Large intestine (tissue), 3 donors: Measurements from ENCODE around the gene USP4. TPM values are rescaled to one million over a fixed set of nuclear protein-coding genes. Genes with fewer than 3 reads are reported as not detected.
A peak's percentile ranks its signal among the peaks of the same experiment; 100 is the strongest.
"Not testable (repeated sequence)": the region's sequence is repeated elsewhere in the genome, so short reads cannot be mapped to it uniquely, and the experiment has no call there.

Experiments used
- DNase-seq, 2 donors: peaks; one replicate each; pipeline versions ENCODE4 v3.0.0 to v3.0.0-alpha.2; 2013
- H3K27ac ChIP-seq: one replicate; pipeline ENCODE4 v1.5.1; 2013; ENCODE audit warnings: low read length
- H3K27me3 ChIP-seq: 2 replicates; pipeline ENCODE4 v1.6.1; 2013; ENCODE audit warnings: low read length; ENCODE audit not compliant: control insufficient read depth, insufficient read depth
- H3K36me3 ChIP-seq: 2 replicates; pipeline ENCODE4 v1.6.1; 2013; ENCODE audit warnings: low read length; ENCODE audit not compliant: control insufficient read depth, insufficient read depth
- H3K4me1 ChIP-seq: one replicate; pipeline ENCODE4 v1.6.1; 2013; ENCODE audit warnings: low read length; ENCODE audit not compliant: control insufficient read depth, insufficient read depth
- H3K4me3 ChIP-seq: one replicate; pipeline ENCODE4 v1.5.1; 2013; ENCODE audit warnings: low read length
- H3K9me3 ChIP-seq: one replicate; pipeline ENCODE4 v1.6.1; 2013; ENCODE audit warnings: mild to moderate bottlenecking, low read depth, low read length, moderate library complexity; ENCODE audit not compliant: control insufficient read depth
- WGBS: methylation state at CpG from one replicate; pipeline ENCODE4 v1.1.5; 2013; ENCODE audit warnings: low lambda C conversion rate; ENCODE audit not compliant: insufficient coverage; 5-methylcytosine and 5-hydroxymethylcytosine counted together
- polyA plus RNA-seq: library from polyadenylated mRNA; unstranded; fragments of 120-200 nt; gene quantifications from one replicate; pipeline ENCODE4 v1.2.1, GENCODE V29; 2013

The USP4 gene
- polyA plus RNA-seq, 1 donor = 48.6 TPM

DNA sequence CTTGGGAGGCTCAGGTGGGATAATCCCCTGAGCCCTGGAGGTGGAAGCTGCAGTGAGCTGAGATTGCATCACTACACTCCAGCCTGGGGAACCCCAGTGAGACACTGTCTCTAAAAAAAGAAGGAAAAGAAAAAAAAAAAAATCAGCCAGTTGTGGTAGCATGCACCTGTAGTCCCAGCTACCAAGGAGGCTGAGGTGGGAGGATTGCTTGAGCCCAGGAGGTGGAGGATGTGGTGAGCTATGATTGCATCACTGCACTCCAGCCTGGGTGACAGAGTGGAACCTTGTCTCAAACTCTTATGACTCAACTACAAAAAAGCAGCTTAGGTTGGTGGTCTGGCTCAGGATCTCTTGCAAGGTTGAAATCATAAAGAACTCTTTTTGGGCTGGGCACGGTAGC, 37.6 kb upstream of the USP4 start:
- no peak for DNase-seq
- Histone ChIP-seq H3K4me3 (no peak overlapping the region), H3K9me3 (no peaks in the 10 kb centered on the region), H3K4me1 (no peaks in the 10 kb centered on the region), H3K27ac (no peak overlapping the region), H3K27me3 (no peaks in the 10 kb centered on the region), H3K36me3 (peaks cover 24% of the 10 kb centered on the region)
- no CpG with 5 or more reads among the region's 1 CpG for WGBS

- Histone ChIP-seq H3K9me3 (no peaks in the 10 kb centered on the region), H3K27ac (no peak overlapping the region), H3K27me3 (no peaks in the 10 kb centered on the region), H3K4me3 (no peak overlapping the region), H3K4me1 (no peaks in the 10 kb centered on the region), H3K36me3 (peaks cover 55% of the 10 kb centered on the region)
- DNase-seq = no peak
Measured at GRCh38 chr3:49371946-49372345, 32.1 kb upstream of the USP4 start.

GRCh38 chr3:49370585-49371290, 30.9 kb upstream of the USP4 start:
- H3K9me3 ChIP-seq = no peaks in the 10 kb centered on the region
- no peaks in the 10 kb centered on the region for H3K27me3 ChIP-seq
- no CpG with 5 or more reads among the region's 6 CpGs for WGBS
- H3K4me3 ChIP-seq = no peak overlapping the region
- peaks cover 66% of the 10 kb centered on the region for H3K36me3 ChIP-seq
- H3K4me1 ChIP-seq = no peaks in the 10 kb centered on the region
- no peak overlapping the region for H3K27ac ChIP-seq
- DNase-seq = no peak

DNA sequence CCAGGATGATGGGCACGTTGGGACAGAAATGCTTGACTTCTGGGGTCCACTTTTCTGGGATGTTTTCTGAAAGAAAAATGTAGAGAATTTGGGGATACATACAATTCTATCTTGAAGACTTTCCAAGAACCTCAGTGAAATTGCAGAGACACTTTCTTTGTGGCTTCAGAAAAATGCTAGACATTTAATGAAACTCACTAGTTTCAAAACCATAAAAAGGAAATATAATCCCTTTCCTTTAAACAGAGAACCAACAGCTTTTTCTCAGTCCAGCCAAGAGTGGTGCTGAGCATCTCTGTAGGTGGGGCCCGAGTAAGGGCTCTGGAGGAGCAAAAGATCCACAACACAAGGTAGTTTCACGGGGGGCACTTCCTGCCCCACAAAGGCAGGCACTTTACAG, 22.7 kb upstream of the USP4 start:
- H3K36me3 ChIP-seq = peaks cover 56% of the 10 kb centered on the region
- no CpG with 5 or more reads among the region's 3 CpGs for WGBS
- peaks cover 10% of the 10 kb centered on the region for H3K4me1 ChIP-seq

GRCh38 chr3:49359623-49360022, 19.8 kb upstream of the USP4 start:
- no peak overlapping the region for H3K27ac ChIP-seq
- WGBS = no CpG with 5 or more reads among the region's 2 CpGs

More for the DNA sequence above, 22.7 kb upstream of the USP4 start:
- Histone ChIP-seq H3K27ac (no peak overlapping the region), H3K4me3 (no peak overlapping the region), H3K9me3 (no peaks in the 10 kb centered on the region), H3K27me3 (no peaks in the 10 kb centered on the region)
- no peak for DNase-seq

DNA sequence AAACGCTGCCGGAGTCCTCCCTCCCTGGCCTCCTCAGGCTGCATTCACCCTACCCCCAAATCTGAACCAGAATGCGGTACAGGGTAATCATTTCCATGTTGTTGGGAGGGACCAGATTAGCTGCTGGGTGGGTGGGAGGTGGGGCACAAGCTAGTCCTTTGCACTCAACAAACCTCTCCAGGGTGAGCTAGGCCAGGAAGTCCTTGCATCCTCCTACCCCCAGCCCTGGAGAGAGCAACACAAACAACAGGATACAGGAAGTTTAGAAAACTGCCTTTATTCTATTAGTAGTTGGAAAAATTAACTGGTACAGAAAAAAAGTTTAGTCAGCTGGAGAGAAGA, 19.0 kb upstream of the USP4 start:
- peak overlapping the region; percentile 70 for H3K4me3 ChIP-seq
- no CpG with 5 or more reads among the region's 3 CpGs for WGBS

More at GRCh38 chr3:49359623-49360022, 19.8 kb upstream of the USP4 start:
- Histone ChIP-seq H3K4me3 (no peak overlapping the region), H3K4me1 (peaks cover 10% of the 10 kb centered on the region), H3K36me3 (peaks cover 53% of the 10 kb centered on the region), H3K27me3 (no peaks in the 10 kb centered on the region), H3K9me3 (no peaks in the 10 kb centered on the region)
- no peak for DNase-seq

GRCh38 chr3:49358217-49358883, 18.5 kb upstream of the USP4 start, which contains the start of gene GPX1:
TSS of gene GPX1 (minus strand) at chr3:49358353. CDS start at chr3:49358278, 75 bp downstream.
- no CpG with 5 or more reads among the region's 46 CpGs for WGBS
- Histone ChIP-seq H3K9me3 (no peaks in the 10 kb centered on the region), H3K27me3 (no peaks in the 10 kb centered on the region), H3K27ac (peak within 1 kb of the TSS; percentile 93), H3K4me3 (peak within 1 kb of the TSS; percentile 70), H3K4me1 (peaks cover 10% of the 10 kb centered on the region), H3K36me3 (peaks cover 46% of the 10 kb centered on the region)
- peak; percentile 94 to 97 for DNase-seq

More for the DNA sequence above, 19.0 kb upstream of the USP4 start:
- H3K27ac ChIP-seq = peak overlapping the region; percentile 93
- H3K9me3 ChIP-seq = no peaks in the 10 kb centered on the region
- no peak for DNase-seq
- H3K36me3 ChIP-seq = peaks cover 49% of the 10 kb centered on the region
- no peaks in the 10 kb centered on the region for H3K27me3 ChIP-seq
- peaks cover 10% of the 10 kb centered on the region for H3K4me1 ChIP-seq

DNA sequence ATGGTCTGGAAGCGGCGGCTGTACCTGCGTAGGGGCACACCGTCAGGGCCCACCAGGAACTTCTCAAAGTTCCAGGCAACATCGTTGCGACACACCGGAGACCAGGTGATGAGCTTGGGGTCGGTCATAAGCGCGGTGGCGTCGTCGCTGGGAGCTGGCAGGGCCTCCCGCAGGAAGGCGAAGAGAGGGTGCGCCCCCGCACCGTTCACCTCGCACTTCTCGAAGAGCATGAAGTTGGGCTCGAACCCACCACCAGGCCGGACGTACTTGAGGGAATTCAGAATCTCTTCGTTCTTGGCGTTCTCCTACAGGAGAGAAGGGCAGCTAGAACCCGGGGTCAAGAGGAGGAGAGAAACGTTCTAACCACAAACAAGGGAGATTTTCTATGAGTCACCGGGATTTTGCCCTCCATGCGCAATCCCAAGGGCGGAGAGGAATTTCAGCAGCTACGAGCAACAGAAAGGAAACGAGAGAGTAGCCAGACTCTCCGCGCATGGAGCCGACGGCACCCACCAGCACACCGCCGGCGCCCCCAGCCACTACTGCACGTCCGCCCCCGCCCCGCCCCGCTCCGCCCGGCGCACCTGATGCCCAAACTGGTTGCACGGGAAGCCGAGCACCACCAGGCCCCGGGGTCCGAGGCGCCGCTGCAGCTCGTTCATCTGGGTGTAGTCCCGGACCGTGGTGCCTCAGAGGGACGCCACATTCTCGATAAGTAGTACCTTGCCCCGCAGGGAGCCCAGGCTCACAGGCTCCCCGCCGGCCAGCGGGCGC, 17.8 kb upstream of the USP4 start:
- peaks cover 40% of the 10 kb centered on the region for H3K36me3 ChIP-seq
- peak overlapping the region; percentile 93 for H3K27ac ChIP-seq
- not testable (repeated sequence) for H3K27me3 ChIP-seq, H3K4me1 ChIP-seq, H3K9me3 ChIP-seq
- peak; percentile 47 to 72 for DNase-seq
- peak overlapping the region; percentile 70 for H3K4me3 ChIP-seq
- WGBS = no CpG with 5 or more reads among the region's 63 CpGs

DNA sequence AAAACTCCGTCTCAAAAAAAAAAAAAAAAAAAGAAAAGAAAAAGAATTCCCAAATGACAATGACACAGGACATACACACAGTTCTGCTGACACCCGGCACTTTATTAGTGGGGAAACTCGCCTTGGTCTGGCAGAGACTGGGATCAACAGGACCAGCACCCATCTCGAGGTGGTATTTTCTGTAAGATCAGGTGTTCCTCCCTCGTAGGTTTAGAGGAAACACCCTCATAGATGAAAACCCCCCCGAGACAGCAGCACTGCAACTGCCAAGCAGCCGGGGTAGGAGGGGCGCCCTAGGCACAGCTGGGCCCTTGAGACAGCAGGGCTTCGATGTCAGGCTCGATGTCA, 17.2 kb upstream of the USP4 start:
- not testable (repeated sequence) for H3K27me3 ChIP-seq, H3K4me1 ChIP-seq, DNase-seq, H3K9me3 ChIP-seq
- WGBS = no CpG with 5 or more reads among the region's 10 CpGs
- Histone ChIP-seq H3K4me3 (peak overlapping the region; percentile 70), H3K36me3 (peaks cover 36% of the 10 kb centered on the region), H3K27ac (peak overlapping the region; percentile 93)

GRCh38 chr3:49352890-49353421, 13.1 kb upstream of the USP4 start:
- Histone ChIP-seq H3K27me3 (no peaks in the 10 kb centered on the region), H3K27ac (no peak overlapping the region), H3K36me3 (peaks cover 13% of the 10 kb centered on the region), H3K4me3 (no peak overlapping the region), H3K9me3 (no peaks in the 10 kb centered on the region), H3K4me1 (peaks cover 37% of the 10 kb centered on the region)
- 78% methylated on average over 3 of the region's 5 CpGs for WGBS
- DNase-seq = no peak
